Neural progenitor cell (in vitro differentiated cells): ENCODE results near the gene ZBTB7B. TPM values are rescaled to one million over a fixed set of nuclear protein-coding genes. Genes with fewer than 3 reads are reported as not detected.

Source experiments
- DNase-seq: peaks from one replicate; pipeline ENCODE4 v3.0.0-alpha.2; 2016; ENCODE audit warnings: low spot score
- H2AFZ ChIP-seq: fragments of 200-600 bp; sonication (generic); replicated peaks from 2 replicates; pipeline ENCODE4 v1.6.1; 2016; ENCODE audit warnings: antibody characterized with exemption
- H3F3A ChIP-seq: fragments of 200-600 bp; sonication (generic); 2 replicates; pipeline ENCODE4 v1.6.1; 2016; ENCODE audit warnings: antibody characterized with exemption, low read depth
- H3K27ac ChIP-seq: fragments of 200-600 bp; sonication (generic); 2 replicates; pipeline ENCODE4 v1.5.1; 2016; ENCODE audit warnings: mild to moderate bottlenecking
- H3K27me3 ChIP-seq: fragments of 200-600 bp; sonication (generic); 2 replicates; pipeline ENCODE4 v1.6.1; 2016; ENCODE audit warnings: mild to moderate bottlenecking, moderate library complexity
- H3K36me3 ChIP-seq: fragments of 200-600 bp; sonication (generic); 2 replicates; pipeline ENCODE4 v1.5.1; 2016
- H3K4me1 ChIP-seq: fragments of 200-600 bp; sonication (generic); 2 replicates; pipeline ENCODE4 v1.6.1; 2016; ENCODE audit warnings: mixed run types
- H3K4me2 ChIP-seq: fragments of 200-600 bp; sonication (generic); 2 replicates; pipeline ENCODE4 v1.6.1; 2016
- H3K4me3 ChIP-seq: fragments of 200-600 bp; sonication (generic); 2 replicates; pipeline ENCODE4 v1.5.1; 2016
- H3K79me2 ChIP-seq: fragments of 200-600 bp; sonication (generic); 2 replicates; pipeline ENCODE4 v1.6.1; 2016; ENCODE audit warnings: low read depth
- H3K9ac ChIP-seq: fragments of 200-600 bp; sonication (generic); 2 replicates; pipeline ENCODE4 v1.6.1; 2016
- H3K9me3 ChIP-seq: fragments of 200-600 bp; sonication (generic); 2 replicates; pipeline ENCODE4 v1.5.1; 2016; ENCODE audit warnings: low read depth
- H4K20me1 ChIP-seq: fragments of 200-600 bp; sonication (generic); 2 replicates; pipeline ENCODE4 v1.6.1; 2016; ENCODE audit warnings: low read depth
- H3K27ac Mint-ChIP-seq: 3 replicates; pipeline ENCODE4 v1.8.0; 2021; ENCODE audit warnings: mixed read lengths
- H3K27me3 Mint-ChIP-seq: 2 replicates; pipeline ENCODE4 v1.8.0; 2022; ENCODE audit warnings: low read depth, mild to moderate bottlenecking, inconsistent platforms, moderate library complexity, mixed read lengths; ENCODE audit not compliant: insufficient read depth
- H3K36me3 Mint-ChIP-seq: 3 replicates; pipeline ENCODE4 v1.8.0; 2021; ENCODE audit warnings: mixed read lengths
- H3K4me1 Mint-ChIP-seq: 3 replicates; pipeline ENCODE4 v1.8.0; 2021; ENCODE audit warnings: mixed read lengths
- H3K4me3 Mint-ChIP-seq: 3 replicates; pipeline ENCODE4 v1.8.0; 2021; ENCODE audit warnings: mild to moderate bottlenecking, moderate library complexity, mixed read lengths
- H3K9me3 Mint-ChIP-seq: 3 replicates; pipeline ENCODE4 v1.8.0; 2020; ENCODE audit warnings: mixed read lengths
- EZH2 ChIP-seq: fragments of 200-600 bp; sonication (generic); IDR thresholded peaks from 2 replicates; pipeline ENCODE4 v1.6.1; 2017; ENCODE audit warnings: antibody characterized with exemption, mild to moderate bottlenecking, moderate library complexity
- EZH2phosphoT487 ChIP-seq: fragments of 200-600 bp; sonication (generic); IDR thresholded peaks from 2 replicates; pipeline ENCODE4 v1.6.1; 2017; ENCODE audit warnings: antibody characterized with exemption
- total RNA-seq: library from RNA; depleted of rRNA; stranded (reverse); fragments of >200 nt; gene quantifications from 2 replicates; pipeline ENCODE4 v1.2.3, GENCODE V29; 2015; ENCODE audit warnings: low replicate concordance
- TF ChIP-seq, protein P1 (sequence below): fragments of 200-600 bp; sonication (generic); IDR thresholded peaks from 2 replicates; pipeline ENCODE4 v1.5.1; 2017; ENCODE audit warnings: antibody characterized with exemption, mild to moderate bottlenecking

Gene ZBTB7B
- total RNA-seq, 1 donor from 2014 or later, result 4.7 TPM

DNA sequence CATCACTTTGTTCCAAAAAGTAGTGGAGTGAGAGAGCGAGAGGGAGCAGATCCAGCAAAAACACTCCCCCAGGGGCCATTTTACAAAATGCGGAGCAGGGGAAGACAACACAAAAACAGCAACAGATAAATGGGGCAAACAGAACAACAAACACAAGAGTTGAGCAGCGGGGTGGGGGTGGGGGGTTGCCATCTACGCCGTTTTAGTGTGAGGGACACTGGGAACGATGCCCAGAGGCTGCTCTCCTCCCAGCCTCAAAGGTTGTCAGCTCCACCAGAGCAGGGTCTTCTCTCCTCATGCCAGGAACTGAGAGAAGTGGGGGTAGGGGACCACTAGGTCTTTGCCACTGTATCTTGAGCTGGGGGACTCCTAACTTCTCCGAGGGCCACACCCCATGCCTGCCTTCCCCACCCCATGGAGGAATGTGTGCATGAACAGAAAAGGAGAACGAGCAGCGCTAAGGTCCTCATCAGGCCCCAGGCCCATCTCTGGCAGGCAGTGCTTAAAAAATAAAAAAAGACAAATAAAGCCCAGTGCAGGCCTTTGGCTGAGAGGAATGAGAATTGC is 45.4 kb upstream of the ZBTB7B start:
- Mint-ChIP-seq H3K36me3 (peaks cover 9% of the 10 kb centered on the region), H3K27me3 (peaks cover 14% of the 10 kb centered on the region), H3K9me3 (no peaks in the 10 kb centered on the region), H3K4me1 (peaks cover 73% of the 10 kb centered on the region), H3K4me3 (peak overlapping the region; percentile 94), H3K27ac (peak overlapping the region; percentile 100)
- Histone ChIP-seq H3K27me3 (no peaks in the 10 kb centered on the region), H3K9ac (no peak overlapping the region), H2AFZ (no peak overlapping the region), H3K36me3 (no peaks in the 10 kb centered on the region), H3K9me3 (no peaks in the 10 kb centered on the region), H3K79me2 (peaks cover 63% of the 10 kb centered on the region), H3K4me3 (peak overlapping the region; percentile 66), H3F3A (peaks cover 61% of the 10 kb centered on the region), H3K4me2 (peak overlapping the region; percentile 85), H3K27ac (peak overlapping the region; percentile 70), H4K20me1 (peaks cover 42% of the 10 kb centered on the region), H3K4me1 (peaks cover 46% of the 10 kb centered on the region)
- no peak for DNase-seq
- no peak for TF ChIP-seq EZH2phosphoT487
- TF ChIP-seq, protein P1, sequence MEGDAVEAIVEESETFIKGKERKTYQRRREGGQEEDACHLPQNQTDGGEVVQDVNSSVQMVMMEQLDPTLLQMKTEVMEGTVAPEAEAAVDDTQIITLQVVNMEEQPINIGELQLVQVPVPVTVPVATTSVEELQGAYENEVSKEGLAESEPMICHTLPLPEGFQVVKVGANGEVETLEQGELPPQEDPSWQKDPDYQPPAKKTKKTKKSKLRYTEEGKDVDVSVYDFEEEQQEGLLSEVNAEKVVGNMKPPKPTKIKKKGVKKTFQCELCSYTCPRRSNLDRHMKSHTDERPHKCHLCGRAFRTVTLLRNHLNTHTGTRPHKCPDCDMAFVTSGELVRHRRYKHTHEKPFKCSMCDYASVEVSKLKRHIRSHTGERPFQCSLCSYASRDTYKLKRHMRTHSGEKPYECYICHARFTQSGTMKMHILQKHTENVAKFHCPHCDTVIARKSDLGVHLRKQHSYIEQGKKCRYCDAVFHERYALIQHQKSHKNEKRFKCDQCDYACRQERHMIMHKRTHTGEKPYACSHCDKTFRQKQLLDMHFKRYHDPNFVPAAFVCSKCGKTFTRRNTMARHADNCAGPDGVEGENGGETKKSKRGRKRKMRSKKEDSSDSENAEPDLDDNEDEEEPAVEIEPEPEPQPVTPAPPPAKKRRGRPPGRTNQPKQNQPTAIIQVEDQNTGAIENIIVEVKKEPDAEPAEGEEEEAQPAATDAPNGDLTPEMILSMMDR, result no peak
- TF ChIP-seq EZH2, result no peak

DNA sequence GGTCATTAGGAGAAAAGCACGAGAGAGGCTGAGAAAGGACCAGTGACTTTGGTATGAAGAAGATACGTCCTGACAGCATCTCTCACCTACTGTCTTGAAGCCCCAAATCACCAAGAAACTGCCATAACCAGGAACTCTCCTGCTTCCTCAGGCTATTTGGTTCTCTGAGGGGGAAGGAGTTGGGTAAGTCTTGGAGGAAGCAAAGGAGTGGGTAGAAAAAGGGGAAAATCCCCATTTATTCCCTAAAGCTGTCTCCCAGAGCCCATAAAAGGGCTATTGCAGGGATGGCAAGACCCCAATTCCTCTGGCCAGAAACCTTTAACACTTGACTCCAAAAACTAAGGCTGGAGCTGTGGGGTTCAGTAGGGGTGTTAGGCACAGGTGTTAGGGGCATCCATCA is 44.6 kb upstream of the ZBTB7B start:
- H3F3A ChIP-seq, result peaks cover 69% of the 10 kb centered on the region

DNA sequence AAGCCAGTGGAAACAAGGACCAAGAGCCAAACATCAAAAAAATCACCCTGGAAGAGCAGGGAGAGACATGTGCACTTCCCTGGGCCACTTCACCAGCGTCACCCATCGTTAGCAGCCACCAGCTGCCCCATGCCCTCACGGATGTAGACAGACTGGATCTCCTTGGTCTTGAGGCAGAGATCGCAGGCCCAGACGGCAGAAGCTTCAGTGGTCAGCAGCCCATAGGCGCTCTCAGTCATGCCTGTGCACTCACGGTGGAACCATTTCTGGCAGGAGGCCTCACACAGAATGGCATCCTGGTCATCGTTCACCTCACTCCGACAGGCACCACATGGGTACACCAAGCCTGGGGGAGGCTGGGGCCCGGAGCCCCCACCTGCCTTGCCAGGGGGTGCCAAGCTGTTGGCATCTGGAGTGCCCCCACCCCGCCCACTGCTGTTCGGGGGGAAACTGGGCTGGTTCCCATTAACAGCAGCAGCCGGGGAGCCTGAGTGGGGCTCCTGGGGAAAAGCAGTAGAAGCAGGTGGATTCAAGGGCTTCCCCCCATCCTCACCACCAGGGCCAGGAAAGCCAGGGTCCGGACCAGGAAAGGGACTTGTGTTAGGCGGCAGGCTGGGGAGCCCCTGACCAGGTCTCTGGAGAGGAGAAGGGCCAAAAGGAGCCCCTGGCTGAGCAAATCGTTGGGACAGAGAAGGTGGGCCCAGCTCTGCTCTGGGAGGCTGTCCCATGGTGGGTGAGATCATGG is 43.7 kb upstream of the ZBTB7B start:
- peaks cover 15% of the 10 kb centered on the region for H3K27me3 Mint-ChIP-seq

More for the DNA sequence above, 44.6 kb upstream of the ZBTB7B start:
- Histone ChIP-seq H3K4me3 (no peak overlapping the region), H3K36me3 (no peaks in the 10 kb centered on the region), H3K4me2 (no peak overlapping the region), H4K20me1 (peaks cover 33% of the 10 kb centered on the region), H3K9ac (no peak overlapping the region), H2AFZ (no peak overlapping the region), H3K4me1 (peaks cover 54% of the 10 kb centered on the region), H3K27ac (peak overlapping the region; percentile 70), H3K79me2 (peaks cover 63% of the 10 kb centered on the region), H3K9me3 (no peaks in the 10 kb centered on the region), H3K27me3 (no peaks in the 10 kb centered on the region)
- H3K27ac Mint-ChIP-seq, result peak overlapping the region; percentile 100
- no peaks in the 10 kb centered on the region for H3K9me3 Mint-ChIP-seq
- H3K4me3 Mint-ChIP-seq, result no peak overlapping the region
- peaks cover 71% of the 10 kb centered on the region for H3K4me1 Mint-ChIP-seq
- H3K36me3 Mint-ChIP-seq, result peaks cover 7% of the 10 kb centered on the region
- TF ChIP-seq, protein P1, result no peak
- TF ChIP-seq EZH2phosphoT487, result no peak
- TF ChIP-seq EZH2, result no peak
- peaks cover 13% of the 10 kb centered on the region for H3K27me3 Mint-ChIP-seq
- DNase-seq, result no peak

More for the DNA sequence above, 43.7 kb upstream of the ZBTB7B start:
- H3K27ac ChIP-seq, result no peak overlapping the region
- no peaks in the 10 kb centered on the region for H3K36me3 ChIP-seq
- H3K27me3 ChIP-seq, result no peaks in the 10 kb centered on the region
- Mint-ChIP-seq H3K27ac (no peak overlapping the region), H3K4me1 (peaks cover 71% of the 10 kb centered on the region), H3K36me3 (peaks cover 8% of the 10 kb centered on the region), H3K9me3 (no peaks in the 10 kb centered on the region), H3K4me3 (peak overlapping the region; percentile 69)
- H4K20me1 ChIP-seq, result peaks cover 25% of the 10 kb centered on the region
- H2AFZ ChIP-seq, result no peak overlapping the region
- peaks cover 73% of the 10 kb centered on the region for H3F3A ChIP-seq
- peaks cover 61% of the 10 kb centered on the region for H3K79me2 ChIP-seq
- H3K4me1 ChIP-seq, result peaks cover 53% of the 10 kb centered on the region
- H3K9me3 ChIP-seq, result no peaks in the 10 kb centered on the region
- TF ChIP-seq, protein P1, result no peak
- no peak for TF ChIP-seq EZH2
- TF ChIP-seq EZH2phosphoT487, result no peak
- H3K4me3 ChIP-seq, result no peak overlapping the region
- no peak overlapping the region for H3K4me2 ChIP-seq
- DNase-seq, result no peak
- no peak overlapping the region for H3K9ac ChIP-seq
